ENCODE measurements around the gene ENPP3. TPM values are rescaled to one million over a fixed set of nuclear protein-coding genes. Genes with fewer than 3 reads are reported as not detected.

The ENPP3 gene
- total RNA-seq, 1 experiment from 2014 or later, result 0.15 TPM

DNA sequence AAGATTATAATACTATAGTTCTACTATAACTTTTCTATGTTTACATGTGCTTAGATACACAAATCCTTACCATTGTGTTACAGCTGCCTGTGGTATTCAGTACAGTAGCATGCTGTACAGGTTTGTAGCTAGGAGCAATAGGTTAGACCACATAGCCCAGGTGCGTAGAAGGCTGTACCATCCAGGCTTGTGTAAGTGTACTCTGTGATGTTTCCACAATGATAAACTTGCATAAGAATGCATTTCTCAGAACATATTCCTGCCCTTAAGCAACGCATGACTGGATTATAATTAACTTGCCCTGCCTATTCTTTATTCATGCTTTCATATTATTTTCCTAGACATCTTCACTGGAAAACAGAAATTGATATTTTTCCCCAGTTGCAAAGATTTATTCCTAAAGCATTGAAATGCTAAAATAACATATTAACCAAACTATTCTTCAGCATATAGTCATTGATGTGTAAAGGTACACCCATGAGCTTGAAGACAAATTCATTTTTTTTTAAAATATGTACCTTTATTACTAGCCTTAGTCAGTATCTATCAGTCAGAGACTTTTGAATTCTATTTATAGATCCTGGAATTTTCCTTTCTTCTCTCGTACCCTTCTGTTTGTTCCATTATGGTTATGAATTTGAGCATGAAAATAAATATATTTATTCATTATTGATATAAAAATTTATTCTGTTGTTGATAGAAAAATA, 80.9 kb downstream of the ENPP3 start:
- H4K5ac ChIP-seq (ENCODE audit: insufficient read length, low read depth, low read length), result no peak overlapping the region
- H2BK5ac ChIP-seq (ENCODE audit: insufficient read length, low read length), result no peak overlapping the region
- H3K79me2 ChIP-seq (ENCODE audit: insufficient read depth, low read length), result no peaks in the 10 kb centered on the region
- no peaks in the 10 kb centered on the region for H4K20me1 ChIP-seq (ENCODE audit: control insufficient read depth, insufficient read depth, insufficient read length)
- no peak overlapping the region for H4K91ac ChIP-seq (ENCODE audit: insufficient read length, low read depth, low read length)
- H2BK20ac ChIP-seq (ENCODE audit: low read depth, low read length, poor library complexity, severe bottlenecking), result no peak overlapping the region
- H3K23ac ChIP-seq (ENCODE audit: insufficient read length, low read depth, low read length), result no peak overlapping the region
- no peak overlapping the region for H2AFZ ChIP-seq (ENCODE audit: low read length)
- no peak overlapping the region for H4K8ac ChIP-seq (replicated peaks; ENCODE audit: insufficient read length, low read depth, low read length)
- Mint-ChIP-seq H3K4me1 (no peaks in the 10 kb centered on the region), H3K27me3 (ENCODE audit: low read depth) (no peaks in the 10 kb centered on the region; the same call in 1 of the 2 replicates), H3K36me3 (ENCODE audit: insufficient read depth in 1 of 3, low read depth in 3 of 3) (no peaks in the 10 kb centered on the region), H3K4me3 (no peak overlapping the region), H3K9me3 (no peaks in the 10 kb centered on the region), H3K27ac (no peak overlapping the region)
- no peaks in the 10 kb centered on the region for H3K4me1 ChIP-seq (ENCODE audit: insufficient read depth, low read length)
- H3T11ph ChIP-seq (ENCODE audit: low read length), result no peak overlapping the region
- WGBS (ENCODE audit: extremely low coverage, insufficient read length, low lambda C conversion rate), result no CpG with 5 or more reads among the region's 3 CpGs
- H3K14ac ChIP-seq (ENCODE audit: insufficient read depth, low read length), result no peak overlapping the region
- no peak overlapping the region for H3K4me2 ChIP-seq (ENCODE audit: insufficient read depth, insufficient read length, low read length)
- no peak overlapping the region for H2AK5ac ChIP-seq (ENCODE audit: insufficient read length, low read length)
- H2BK120ac ChIP-seq (ENCODE audit: low read depth, low read length, poor library complexity, severe bottlenecking), result no peak overlapping the region
- no peak overlapping the region for H3K9ac ChIP-seq (ENCODE audit: extremely low read depth, insufficient read length, low read length)
- no peak for DNase-seq
- no peaks in the 10 kb centered on the region for H3K23me2 ChIP-seq (ENCODE audit: insufficient read length, low read depth, low read length, poor library complexity, severe bottlenecking)
- no peak overlapping the region for H3K27ac ChIP-seq (ENCODE audit: insufficient read length, low read depth, low read length)
- TF ChIP-seq, protein P1, sequence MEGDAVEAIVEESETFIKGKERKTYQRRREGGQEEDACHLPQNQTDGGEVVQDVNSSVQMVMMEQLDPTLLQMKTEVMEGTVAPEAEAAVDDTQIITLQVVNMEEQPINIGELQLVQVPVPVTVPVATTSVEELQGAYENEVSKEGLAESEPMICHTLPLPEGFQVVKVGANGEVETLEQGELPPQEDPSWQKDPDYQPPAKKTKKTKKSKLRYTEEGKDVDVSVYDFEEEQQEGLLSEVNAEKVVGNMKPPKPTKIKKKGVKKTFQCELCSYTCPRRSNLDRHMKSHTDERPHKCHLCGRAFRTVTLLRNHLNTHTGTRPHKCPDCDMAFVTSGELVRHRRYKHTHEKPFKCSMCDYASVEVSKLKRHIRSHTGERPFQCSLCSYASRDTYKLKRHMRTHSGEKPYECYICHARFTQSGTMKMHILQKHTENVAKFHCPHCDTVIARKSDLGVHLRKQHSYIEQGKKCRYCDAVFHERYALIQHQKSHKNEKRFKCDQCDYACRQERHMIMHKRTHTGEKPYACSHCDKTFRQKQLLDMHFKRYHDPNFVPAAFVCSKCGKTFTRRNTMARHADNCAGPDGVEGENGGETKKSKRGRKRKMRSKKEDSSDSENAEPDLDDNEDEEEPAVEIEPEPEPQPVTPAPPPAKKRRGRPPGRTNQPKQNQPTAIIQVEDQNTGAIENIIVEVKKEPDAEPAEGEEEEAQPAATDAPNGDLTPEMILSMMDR (conservative IDR thresholded peaks at IDR 0.05), result no peak
- no peak overlapping the region for H2BK12ac ChIP-seq (ENCODE audit: insufficient read length, low read depth, low read length)
- no peaks in the 10 kb centered on the region for H3K79me1 ChIP-seq (ENCODE audit: insufficient read depth, low read depth, low read length, poor library complexity, severe bottlenecking)
- no peak overlapping the region for H3K56ac ChIP-seq (ENCODE audit: insufficient read length, low read depth, low read length)
- no peak overlapping the region for H3K18ac ChIP-seq (ENCODE audit: insufficient read length, low read depth, low read length)
- H2BK15ac ChIP-seq (ENCODE audit: low read depth, low read length), result no peak overlapping the region
- H3K9me3 ChIP-seq (ENCODE audit: control insufficient read depth, low read depth, low read length), result no peaks in the 10 kb centered on the region
- H3K4ac ChIP-seq (ENCODE audit: low read depth, low read length), result no peak overlapping the region
- no peaks in the 10 kb centered on the region for H3K27me3 ChIP-seq (ENCODE audit: insufficient read depth, low read length)

Data from H9 (cell line).